Measurements from ENCODE around the gene ANKEF1. TPM values are rescaled to one million over a fixed set of nuclear protein-coding genes. Genes with fewer than 3 reads are reported as not detected.

The ANKEF1 gene
- total RNA-seq, 1 experiment from 2014 or later = 3.9 TPM

DNA sequence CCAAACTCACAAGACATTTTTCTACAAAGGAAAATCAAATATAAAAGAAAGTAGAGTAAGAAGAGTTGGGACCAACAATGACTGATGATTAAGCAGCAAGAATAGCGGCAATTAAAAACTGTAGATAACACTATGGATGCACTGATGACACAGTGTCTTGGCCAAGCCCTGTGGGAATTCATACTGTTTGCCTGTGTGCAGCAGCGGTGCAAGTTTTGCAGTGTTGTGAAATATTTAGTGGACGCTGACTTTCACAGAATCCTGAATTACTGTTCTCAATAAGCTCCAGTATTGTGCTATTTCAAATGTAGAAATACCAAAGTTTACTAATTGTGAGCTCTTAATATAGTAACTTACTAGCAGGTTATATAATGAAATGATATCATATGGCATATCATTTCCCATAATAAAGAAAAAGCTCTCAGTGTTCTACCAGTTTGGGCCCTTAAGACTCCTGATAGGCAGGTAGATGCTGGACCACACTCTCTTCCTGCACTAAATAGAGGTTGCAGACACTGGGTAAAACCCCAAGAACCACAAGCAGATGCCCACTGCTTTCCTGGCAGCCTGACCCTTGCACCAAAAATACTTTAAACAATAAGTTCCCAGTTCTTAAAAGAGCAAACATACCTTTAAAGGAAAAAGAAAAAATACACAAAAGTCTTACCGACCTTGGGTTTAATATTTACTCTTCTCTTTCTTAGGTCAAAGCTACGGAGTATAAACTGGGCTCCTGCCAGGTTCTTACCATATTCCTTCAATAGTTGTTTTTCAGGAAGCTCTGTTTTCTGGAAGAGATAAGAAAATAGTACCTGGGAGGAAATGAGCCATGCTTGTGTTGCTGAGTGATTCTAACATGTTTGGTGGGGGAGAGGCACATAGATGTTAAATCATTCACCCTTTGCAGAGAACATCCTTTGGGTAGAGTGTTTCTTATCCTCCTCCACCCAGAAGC, 41.6 kb downstream of the ANKEF1 start:
- CTCF ChIA-PET = interaction anchor here (1.0 to 1.2 kb wide), 2 partner anchors 98 to 459 kb away, joined by 3 to 4 read pairs; no protein-coding TSS in a partner anchor
- no peak overlapping the region for H3K27ac Mint-ChIP-seq (ENCODE audit: unreplicated experiment)
- no peaks in the 10 kb centered on the region for H3K4me1 Mint-ChIP-seq (ENCODE audit: low read depth, unreplicated experiment)
- H3K9me3 Mint-ChIP-seq (ENCODE audit: unreplicated experiment) = no peaks in the 10 kb centered on the region
- intact Hi-C loops (cut with micrococcal nuclease; ENCODE audit: unreplicated experiment) = no loop called here
- H3K36me3 ChIP-seq (ENCODE audit: control insufficient read depth, insufficient read depth, low read length) = no peaks in the 10 kb centered on the region
- no peaks in the 10 kb centered on the region for H3K4me1 ChIP-seq
- no TSS peak for BruUV-seq (replicated peaks)
- POLR2A ChIA-PET = no interaction called here
- no peaks in the 10 kb centered on the region for H3K9me3 ChIP-seq
- H3K4me3 Mint-ChIP-seq (ENCODE audit: unreplicated experiment) = no peak overlapping the region
- H3K4me3 ChIP-seq (ENCODE audit: low read depth, low read length) = no peak overlapping the region
- H3K36me3 Mint-ChIP-seq (ENCODE audit: insufficient read depth, unreplicated experiment) = no peaks in the 10 kb centered on the region
- H3K27me3 Mint-ChIP-seq (ENCODE audit: insufficient read depth, unreplicated experiment) = peaks cover 4% of the 10 kb centered on the region
- TF ChIP-seq, protein P1, sequence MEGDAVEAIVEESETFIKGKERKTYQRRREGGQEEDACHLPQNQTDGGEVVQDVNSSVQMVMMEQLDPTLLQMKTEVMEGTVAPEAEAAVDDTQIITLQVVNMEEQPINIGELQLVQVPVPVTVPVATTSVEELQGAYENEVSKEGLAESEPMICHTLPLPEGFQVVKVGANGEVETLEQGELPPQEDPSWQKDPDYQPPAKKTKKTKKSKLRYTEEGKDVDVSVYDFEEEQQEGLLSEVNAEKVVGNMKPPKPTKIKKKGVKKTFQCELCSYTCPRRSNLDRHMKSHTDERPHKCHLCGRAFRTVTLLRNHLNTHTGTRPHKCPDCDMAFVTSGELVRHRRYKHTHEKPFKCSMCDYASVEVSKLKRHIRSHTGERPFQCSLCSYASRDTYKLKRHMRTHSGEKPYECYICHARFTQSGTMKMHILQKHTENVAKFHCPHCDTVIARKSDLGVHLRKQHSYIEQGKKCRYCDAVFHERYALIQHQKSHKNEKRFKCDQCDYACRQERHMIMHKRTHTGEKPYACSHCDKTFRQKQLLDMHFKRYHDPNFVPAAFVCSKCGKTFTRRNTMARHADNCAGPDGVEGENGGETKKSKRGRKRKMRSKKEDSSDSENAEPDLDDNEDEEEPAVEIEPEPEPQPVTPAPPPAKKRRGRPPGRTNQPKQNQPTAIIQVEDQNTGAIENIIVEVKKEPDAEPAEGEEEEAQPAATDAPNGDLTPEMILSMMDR (IDR thresholded peaks at IDR 0.05; ENCODE audit: insufficient read depth in 1 of 2, low read depth in 1 of 2, low read length in 1 of 2, severe bottlenecking in 1 of 2, unreplicated experiment in 1 of 2) = no peak
- H3K27me3 ChIP-seq (replicated peaks; ENCODE audit: control insufficient read depth, insufficient read depth, low read length) = no peaks in the 10 kb centered on the region
- DNase-seq = no peak

- TF ChIP-seq, protein P1 (IDR thresholded peaks at IDR 0.05; ENCODE audit: insufficient read depth in 1 of 2, low read depth in 1 of 2, low read length in 1 of 2, severe bottlenecking in 1 of 2, unreplicated experiment in 1 of 2) = peak; percentile 20 to 36
- H3K27me3 ChIP-seq (replicated peaks; ENCODE audit: control insufficient read depth, insufficient read depth, low read length) = no peaks in the 10 kb centered on the region
- no peaks in the 10 kb centered on the region for H3K36me3 Mint-ChIP-seq (ENCODE audit: insufficient read depth, unreplicated experiment)
- H3K27ac Mint-ChIP-seq (ENCODE audit: unreplicated experiment) = no peak overlapping the region
- H3K9me3 Mint-ChIP-seq (ENCODE audit: unreplicated experiment) = no peaks in the 10 kb centered on the region
- BruUV-seq (replicated peaks) = no TSS peak
- POLR2A ChIA-PET = no interaction called here
- H3K4me1 Mint-ChIP-seq (ENCODE audit: low read depth, unreplicated experiment) = no peaks in the 10 kb centered on the region
- H3K27me3 Mint-ChIP-seq (ENCODE audit: insufficient read depth, unreplicated experiment) = peaks cover 4% of the 10 kb centered on the region
- H3K4me3 ChIP-seq (ENCODE audit: low read depth, low read length) = no peak overlapping the region
- H3K9me3 ChIP-seq = no peaks in the 10 kb centered on the region
- peak in 1 of 2 experiments; percentile 27 for DNase-seq
- H3K4me3 Mint-ChIP-seq (ENCODE audit: unreplicated experiment) = no peak overlapping the region
- CTCF ChIA-PET = interaction anchor here (1.0 to 1.2 kb wide), 2 partner anchors 99 to 460 kb away, joined by 3 to 4 read pairs; no protein-coding TSS in a partner anchor
- intact Hi-C loops (cut with micrococcal nuclease; ENCODE audit: unreplicated experiment) = no loop called here
- no peaks in the 10 kb centered on the region for H3K36me3 ChIP-seq (ENCODE audit: control insufficient read depth, insufficient read depth, low read length)
- H3K4me1 ChIP-seq = no peaks in the 10 kb centered on the region
These were observed 42.3 kb downstream of the ANKEF1 start for GRCh38 chr20:10077081-10077471.

DNA sequence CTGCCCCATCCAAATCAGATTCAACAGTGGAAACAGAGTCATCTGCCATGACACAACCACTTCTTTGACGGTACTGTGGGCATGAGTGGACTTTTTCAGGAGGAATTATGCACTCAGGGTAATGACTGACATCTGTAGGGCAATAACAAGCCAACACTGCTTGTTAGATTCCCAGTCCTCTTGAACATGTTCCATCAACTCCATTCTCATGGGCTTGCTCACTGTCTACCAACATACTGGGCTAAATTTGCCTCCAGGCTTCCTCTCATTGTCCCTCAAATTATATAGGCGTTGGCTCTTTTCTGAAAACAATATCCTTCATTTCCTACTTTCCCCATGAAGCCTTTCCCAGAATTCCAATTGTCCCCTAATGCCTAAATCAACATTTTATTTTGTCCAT, 43.1 kb downstream of the ANKEF1 start:
- H3K4me3 ChIP-seq (ENCODE audit: low read depth, low read length) = no peak overlapping the region
- no TSS peak for BruUV-seq (replicated peaks)
- Mint-ChIP-seq H3K27ac (ENCODE audit: unreplicated experiment) (no peak overlapping the region), H3K4me1 (ENCODE audit: low read depth, unreplicated experiment) (no peaks in the 10 kb centered on the region), H3K27me3 (ENCODE audit: insufficient read depth, unreplicated experiment) (peaks cover 10% of the 10 kb centered on the region), H3K9me3 (ENCODE audit: unreplicated experiment) (no peaks in the 10 kb centered on the region), H3K4me3 (ENCODE audit: unreplicated experiment) (no peak overlapping the region), H3K36me3 (ENCODE audit: insufficient read depth, unreplicated experiment) (no peaks in the 10 kb centered on the region)
- intact Hi-C loops (cut with micrococcal nuclease; ENCODE audit: unreplicated experiment) = no loop called here
- TF ChIP-seq, protein P1 (IDR thresholded peaks at IDR 0.05; ENCODE audit: insufficient read depth in 1 of 2, low read depth in 1 of 2, low read length in 1 of 2, severe bottlenecking in 1 of 2, unreplicated experiment in 1 of 2) = no peak
- H3K36me3 ChIP-seq (ENCODE audit: control insufficient read depth, insufficient read depth, low read length) = no peaks in the 10 kb centered on the region
- POLR2A ChIA-PET = no interaction called here
- CTCF ChIA-PET = no interaction called here
- no peaks in the 10 kb centered on the region for H3K4me1 ChIP-seq
- H3K9me3 ChIP-seq = no peaks in the 10 kb centered on the region
- no peak for DNase-seq
- H3K27me3 ChIP-seq (replicated peaks; ENCODE audit: control insufficient read depth, insufficient read depth, low read length) = no peaks in the 10 kb centered on the region
